NCI-H1930 (cell line): ENCODE measurements around the gene UBQLN4.
"Not testable (repeated sequence)": the region's sequence is repeated elsewhere in the genome, so short reads cannot be mapped to it uniquely, and the experiment has no call there.

Experiments used
- DNase-seq, 2 experiments: peaks; one replicate each; lab custom pipeline; 2025; lab: John Stamatoyannopoulos, UW

Gene UBQLN4

DNA sequence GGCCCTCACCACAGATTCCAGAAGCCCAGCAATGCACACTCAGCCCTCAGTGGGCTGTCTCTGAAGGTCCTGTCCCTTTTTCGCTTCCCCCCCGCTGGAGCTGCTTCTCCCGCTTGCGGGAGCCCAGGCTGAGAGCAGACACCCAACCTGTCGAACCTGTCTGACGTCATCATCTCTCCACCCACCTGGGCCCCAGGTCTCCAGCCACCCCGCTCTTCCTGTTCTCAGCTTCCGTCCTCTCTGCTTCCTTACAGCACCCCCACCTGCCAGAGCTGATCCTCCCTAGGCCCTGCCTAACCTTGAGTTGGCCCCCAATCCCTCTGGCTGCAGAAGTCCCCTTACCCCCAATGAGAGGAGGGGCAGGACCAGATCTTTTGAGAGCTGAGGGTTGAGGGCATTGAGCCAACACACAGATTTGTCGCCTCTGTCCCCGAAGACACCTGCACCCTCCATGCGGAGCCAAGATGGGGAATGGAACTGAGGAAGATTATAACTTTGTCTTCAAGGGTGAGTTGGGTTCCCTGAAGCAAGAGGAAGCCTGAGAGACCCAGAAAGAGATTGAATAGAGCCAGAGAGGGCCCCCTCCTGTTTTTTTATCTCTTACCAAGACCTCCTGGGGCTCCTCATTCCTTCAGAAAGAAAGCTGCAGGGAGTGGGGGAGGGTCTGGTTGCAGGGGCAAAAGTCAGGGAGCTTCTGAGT is 7.5 kb upstream of the UBQLN4 start, which contains the start of gene RAB25:
Gene RAB25, plus strand, starts transcription at position 224 of the 700 bp plus-strand sequence. Its CDS starts 241 bp downstream, at position 465.
- no peak for DNase-seq

DNA sequence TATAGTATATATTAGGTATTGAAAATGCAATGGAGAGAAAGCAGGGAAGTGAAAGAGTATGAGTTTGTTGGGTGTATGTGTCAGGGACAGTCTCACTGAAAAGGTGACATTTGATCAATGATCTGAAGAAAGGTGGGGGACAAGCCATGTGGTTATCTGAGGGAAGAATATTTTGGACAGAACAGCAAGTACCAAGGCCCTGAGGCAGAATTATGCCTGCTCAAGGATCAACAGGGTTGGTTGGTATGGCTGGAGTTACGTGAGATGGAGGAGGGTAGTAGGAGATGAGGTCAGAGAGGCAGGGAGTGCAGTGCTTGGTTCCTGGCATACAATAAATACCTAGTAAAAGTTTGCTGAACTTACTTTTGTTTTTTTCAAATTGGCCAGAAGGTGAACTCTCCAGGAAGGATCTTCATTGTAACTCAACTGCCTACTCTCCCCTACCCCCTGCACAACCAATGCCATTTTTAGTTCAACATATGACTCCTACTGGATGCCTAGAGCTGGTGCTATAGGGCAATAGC is 2.8 kb upstream of the UBQLN4 start:
- no peak for DNase-seq

DNA sequence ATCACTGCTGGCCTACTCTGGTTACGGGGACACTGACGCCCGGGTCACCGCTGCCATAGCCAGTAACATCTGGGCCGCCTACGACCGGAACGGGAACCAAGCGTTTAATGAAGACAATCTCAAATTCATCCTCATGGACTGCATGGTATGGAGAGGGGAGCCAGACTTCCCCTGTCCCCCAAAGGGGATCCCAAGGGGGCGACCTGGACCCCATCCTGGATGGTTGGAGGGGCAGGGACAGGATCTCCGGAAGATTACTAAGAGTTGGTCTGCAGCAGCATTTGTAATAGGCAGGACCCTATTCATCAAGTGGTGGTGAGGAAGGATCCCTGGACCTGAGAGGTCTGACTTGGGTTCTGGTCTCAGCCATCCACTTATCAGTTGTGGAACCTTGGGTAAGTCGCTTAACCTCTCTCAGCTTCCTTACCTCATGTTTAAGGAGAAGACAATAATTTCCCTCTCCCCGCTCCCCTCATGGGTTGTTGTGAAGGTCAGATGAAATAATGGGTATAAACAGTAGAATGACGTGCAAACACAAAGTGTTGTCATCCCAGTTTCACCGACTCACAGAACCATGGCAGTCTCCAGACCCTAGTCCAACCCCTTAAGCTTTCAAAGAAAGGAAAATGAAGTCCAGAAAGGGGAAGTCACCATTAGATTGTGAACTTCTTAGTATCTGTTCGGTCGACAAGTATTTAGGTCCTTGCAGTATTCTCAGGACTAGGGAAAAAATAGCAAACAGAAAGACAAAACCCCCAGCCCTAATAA is 1.9 kb upstream of the UBQLN4 start:
- no peak for DNase-seq

DNA sequence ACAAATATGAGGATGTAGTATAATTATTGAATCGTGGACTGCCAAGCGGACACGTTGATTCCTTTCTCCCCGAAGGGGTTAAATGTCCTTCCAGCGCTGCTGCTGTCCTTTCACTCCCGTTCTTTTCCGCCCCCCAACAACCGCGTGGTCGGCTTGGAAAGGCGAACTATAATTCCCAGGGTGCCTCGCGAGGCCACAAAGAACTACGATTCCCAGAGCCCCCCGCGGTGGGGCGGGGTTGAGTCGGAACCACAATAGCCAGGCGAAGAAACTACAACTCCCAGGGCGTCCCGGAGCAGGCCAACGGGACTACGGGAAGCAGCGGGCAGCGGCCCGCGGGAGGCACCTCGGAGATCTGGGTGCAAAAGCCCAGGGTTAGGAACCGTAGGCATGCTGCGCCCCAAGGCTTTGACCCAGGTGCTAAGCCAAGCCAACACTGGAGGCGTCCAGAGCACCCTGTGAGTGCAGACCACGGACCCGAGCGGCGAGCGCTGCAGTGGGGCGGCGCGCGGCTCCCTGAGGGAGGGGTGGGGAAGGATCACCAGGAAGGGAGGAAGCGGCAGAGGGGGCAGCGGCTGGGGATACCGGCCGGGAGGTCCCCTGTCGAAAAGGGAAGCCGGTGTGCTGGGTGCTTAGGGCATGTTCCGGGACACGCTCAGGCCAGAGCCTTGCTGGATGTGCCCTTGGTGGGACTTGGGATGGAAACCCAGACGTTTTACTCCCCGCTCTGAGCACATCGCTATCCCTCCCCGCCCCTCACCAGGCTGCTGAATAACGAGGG is 1.1 kb upstream of the UBQLN4 start, which contains the start of gene LAMTOR2:
Gene LAMTOR2, plus strand, starts transcription at position 283 of the 781 bp plus-strand sequence. Its CDS starts 108 bp downstream, at position 391.
- DNase-seq = peak; percentile 98 to 99

DNA sequence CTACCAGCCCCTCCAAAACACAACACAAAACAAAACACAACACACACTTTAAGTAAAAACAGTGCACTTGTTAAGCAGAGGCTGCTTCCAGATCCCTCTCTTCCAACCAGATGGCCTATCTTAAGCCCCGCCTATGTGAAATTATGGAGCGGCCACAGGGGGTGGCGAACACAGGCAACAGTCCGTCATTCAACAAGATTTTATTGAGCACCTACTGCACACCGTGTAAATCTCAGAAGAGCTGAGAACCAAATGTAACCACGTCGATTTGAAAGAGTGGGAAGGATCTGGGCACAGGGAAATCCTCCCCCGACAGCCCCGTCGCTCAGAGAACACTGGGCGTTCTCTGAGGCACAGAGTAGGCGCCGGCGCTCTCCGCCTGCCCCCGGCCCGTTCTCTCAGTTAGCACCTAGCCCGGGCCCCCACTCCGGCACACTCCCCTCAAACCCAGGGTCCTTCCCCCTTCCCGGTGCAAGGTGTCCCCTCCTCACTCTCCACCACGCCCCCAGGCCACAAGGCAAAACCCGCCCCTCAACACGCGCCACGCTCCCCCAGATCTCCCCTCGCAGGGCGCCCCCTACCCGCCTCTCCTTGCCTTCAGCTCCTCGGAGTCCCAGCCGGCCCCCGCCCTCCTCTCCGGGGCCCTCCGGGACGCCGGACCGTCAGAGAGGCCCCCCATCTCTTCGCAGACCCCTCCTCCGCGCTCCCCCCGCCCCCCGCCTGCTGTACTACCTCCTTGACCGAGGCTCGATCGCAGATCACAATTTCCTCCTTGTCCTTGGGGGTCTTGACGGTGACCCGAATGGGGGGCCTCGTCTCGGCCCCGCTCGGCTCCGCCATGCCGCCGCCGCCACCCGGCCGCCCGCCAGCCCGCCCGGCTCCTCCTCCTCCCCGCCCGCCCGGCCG is 483 bp downstream of the UBQLN4 start:
- peak; percentile 68 to 78 for DNase-seq

DNA sequence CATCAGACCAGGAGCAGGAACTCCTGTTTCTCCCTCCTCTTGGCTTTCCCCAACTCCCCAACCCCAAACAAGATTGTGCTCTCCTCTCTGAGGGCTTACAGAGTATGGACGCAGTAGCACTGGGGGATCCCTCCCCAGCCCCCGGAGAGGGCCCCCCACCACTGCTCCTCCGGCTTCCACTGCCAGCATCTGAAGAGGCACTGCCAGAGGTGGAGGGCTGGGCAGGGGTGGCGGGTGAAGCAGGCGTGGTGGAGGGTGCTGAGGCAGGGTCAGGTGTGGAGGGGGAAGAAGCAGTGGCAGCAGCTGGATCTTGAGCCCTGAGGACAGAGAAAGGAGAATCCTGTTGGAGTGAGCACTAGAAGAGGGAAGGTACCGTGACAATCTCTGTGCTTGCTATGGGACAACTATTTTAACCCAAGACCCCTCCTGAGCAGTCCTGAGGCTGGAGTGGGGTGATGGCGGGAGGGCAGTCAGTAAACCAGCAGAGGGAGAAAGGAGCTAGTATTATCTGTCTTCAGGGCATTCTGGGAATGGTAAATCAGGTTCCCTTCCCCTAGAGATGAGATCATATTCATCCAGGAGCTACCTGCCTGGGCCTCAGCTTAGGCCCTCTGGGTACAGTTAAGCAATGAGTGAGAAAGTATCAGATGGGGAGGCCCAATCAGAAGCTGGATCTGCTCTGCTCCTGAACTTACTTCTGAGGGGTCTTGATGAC is 2.4 kb downstream of the UBQLN4 start:
- no peak for DNase-seq

DNA sequence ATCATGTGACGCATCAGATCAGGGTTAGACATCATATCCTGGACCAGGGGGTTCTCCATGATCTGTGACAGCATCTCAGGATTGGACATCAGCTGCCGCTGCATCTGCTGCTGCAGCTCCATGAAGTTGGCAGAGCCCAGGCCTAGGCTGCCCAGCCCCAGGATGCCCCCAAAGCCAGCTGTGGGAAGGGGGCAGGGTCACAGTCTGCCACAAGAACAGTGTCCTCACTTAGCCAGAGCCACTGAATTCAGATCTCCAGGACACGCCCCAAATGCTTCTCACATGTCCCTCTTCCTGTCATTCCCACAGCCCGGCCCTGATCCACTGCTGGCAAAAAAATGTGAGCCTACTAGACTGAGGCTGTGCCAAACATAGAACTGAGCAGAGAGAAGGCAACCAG is 3.2 kb downstream of the UBQLN4 start:
- no peak for DNase-seq

DNA sequence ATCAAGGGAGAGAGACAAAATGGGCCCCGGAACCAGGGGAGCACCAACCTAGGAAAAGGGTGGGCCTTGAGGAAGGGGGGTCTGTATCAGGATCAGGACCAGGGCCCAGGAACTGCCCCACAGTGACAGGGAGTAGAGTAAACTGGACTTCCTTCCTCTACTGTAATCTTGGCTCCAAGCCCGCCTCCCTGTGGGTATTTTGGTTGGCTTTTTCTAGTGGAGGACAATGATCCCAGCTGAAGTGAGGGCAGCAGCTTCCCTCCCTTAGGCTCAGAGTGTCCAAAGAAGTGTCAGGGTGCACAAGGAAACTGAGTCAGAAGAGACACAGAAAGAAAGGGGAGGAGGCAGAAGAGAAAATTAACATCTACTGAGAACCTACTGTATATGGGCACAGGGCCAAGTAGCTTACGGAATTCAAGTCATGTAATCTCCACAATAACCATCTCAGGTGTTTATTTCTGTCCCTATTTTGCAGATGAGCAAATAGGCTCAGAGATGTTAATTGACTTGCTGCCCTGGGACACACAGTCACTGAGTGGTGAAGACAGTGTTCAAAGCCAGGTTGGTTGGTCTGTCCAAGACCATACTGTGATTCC is 4.8 kb downstream of the UBQLN4 start:
- DNase-seq = no peak

DNA sequence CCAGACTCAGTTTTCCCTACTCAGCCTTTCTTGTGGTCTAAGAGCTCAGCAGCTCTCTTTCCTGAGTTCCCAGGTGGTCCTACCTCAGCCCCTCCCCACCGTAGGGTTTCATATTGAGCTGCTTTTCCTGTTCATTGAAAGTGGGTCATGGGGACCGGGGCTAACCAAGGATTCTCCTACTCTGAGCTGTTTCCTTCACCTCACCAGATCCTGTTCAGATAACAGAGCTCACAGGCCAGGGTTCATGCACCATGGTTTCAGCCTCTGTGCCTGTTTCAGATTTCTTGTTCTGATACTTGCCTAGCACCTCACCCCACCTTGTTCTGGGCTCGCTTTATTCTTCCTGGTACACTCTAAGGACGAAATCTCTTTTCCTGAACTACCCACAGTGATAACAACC is 8.5 kb downstream of the UBQLN4 start:
- DNase-seq = no peak

DNA sequence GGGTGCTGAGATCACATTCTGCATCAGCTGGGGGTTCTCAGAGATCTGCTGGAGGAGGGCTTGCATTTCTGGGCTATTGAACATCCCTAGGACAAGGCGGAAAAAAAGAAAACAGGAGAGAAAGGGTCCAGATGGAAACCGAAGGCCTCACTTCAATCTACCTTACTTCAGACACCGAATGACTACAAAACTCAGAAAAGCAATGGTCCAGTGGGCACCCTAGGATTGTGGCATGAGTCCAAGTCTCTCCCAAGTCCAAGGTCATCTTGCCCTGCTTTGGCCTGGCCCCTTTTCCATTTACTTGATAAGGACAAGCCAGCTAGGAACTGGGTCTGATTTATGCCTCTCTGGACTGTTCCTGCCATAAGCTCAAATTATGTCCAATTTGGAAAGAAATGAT is 10.8 kb downstream of the UBQLN4 start:
- no peak for DNase-seq

DNA sequence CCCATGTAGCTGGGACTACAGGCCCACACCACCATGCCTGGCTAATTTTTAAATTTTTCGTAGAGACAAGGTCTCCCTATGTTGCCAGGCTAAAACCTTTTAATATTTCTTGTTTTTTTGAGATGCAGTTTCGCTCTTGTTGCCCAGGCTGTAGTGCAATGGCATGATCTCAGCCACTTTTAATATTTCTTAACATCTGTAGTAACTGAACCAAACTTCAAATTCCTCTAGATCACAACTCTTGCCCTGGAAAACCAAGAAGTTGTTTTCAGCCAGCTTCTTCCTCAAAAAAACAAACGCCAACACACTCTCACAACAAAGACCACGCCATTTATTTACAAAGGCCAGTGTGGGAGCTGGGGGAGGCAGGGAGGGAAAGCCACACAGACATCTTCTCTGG is 18.6 kb downstream of the UBQLN4 start:
- DNase-seq = not testable (repeated sequence)

DNA sequence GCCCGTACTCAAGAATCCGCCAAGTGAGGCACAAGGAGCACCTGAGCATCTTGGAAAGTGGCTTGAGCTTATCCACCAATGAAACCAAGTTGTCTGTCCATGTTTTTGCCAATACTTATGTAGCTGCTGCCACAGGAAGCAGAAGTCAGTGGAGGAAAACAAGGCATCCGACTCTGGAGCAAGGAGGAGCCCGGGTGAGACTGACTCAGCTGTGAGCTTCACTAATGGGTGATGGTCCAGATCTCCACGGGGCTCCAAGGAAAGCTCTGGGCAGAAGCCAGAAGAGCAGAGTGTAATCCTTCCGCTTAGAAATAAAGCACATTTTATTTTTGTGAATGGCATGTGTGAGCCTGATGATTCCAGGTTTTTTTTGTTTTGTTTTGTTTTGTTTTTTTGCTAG is 20.6 kb downstream of the UBQLN4 start:
- no peak for DNase-seq

DNA sequence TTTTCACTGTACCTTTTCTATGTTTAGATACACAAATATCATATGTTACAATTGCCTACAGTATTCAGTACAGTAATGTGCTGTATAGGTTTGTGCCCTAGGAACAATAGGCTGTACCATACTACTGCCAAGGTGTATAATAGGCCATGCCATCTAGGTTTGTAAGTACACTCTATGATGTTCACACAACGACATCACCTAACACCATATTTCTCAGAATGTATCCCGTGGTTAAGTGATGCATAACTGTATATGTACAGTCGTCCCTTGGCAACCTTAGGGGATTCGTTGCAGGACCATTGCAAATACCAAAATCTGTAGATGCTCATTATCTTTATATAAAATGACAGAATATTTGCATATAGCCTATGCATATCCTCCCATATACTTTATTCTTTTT is 27.0 kb downstream of the UBQLN4 start:
- DNase-seq = no peak

DNA sequence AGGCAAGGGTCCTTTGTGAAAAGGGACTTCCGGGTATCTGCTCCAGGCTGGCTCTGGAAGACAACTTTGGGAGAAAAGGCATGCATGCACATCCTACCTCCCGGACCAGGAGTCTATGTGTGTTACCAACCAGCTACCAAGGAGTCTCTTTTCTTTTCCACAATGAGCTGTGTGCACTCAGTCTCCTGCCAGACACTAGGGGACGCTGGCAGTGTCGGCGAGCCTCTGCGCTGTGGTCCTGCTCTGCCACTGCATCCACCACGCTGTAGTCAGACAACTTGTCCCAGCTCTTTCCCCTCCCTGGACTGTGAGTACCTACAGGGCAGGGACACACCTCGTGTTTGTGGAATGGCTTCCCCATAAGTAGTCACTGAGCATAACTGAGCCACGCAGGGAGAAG is 27.7 kb downstream of the UBQLN4 start:
- peak; percentile 42 to 48 for DNase-seq

DNA sequence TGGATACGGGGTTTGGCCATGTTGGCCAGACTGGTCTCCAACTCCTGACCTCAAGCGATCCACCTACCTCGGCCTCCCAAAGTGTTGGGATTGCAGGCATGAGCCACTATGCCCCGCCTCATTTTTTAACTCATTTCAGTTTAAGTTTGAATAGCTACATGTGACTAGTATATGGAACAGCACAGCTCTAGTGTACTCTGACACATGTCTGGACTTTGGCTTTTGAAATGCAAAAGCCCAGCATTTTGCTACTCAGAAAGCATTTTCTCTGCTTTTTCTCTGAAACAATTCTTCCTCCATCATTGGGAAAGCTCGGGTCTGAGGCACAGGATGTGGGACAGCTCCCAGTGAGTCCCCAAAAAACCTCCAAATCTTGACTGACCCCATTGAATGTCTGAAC is 28.8 kb downstream of the UBQLN4 start:
- no peak for DNase-seq

DNA sequence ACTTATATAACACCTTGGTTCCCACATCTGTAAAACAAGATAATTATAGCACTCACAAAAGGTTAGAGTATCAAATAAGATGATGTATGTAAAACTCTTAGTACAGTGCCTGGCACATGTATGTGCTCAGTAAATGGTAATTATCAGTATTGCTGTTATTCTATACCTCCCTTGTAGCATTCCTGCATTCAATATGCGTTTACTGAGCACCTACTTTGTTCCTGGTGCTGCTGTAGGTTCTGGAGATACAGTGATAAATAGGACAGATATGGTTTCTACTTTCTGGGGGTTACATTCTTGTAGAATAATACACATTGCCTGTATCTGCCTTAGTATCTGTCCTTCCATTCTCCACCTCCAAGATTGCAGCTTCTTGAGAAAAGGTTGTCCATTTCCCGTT is 31.6 kb downstream of the UBQLN4 start:
- no peak for DNase-seq

DNA sequence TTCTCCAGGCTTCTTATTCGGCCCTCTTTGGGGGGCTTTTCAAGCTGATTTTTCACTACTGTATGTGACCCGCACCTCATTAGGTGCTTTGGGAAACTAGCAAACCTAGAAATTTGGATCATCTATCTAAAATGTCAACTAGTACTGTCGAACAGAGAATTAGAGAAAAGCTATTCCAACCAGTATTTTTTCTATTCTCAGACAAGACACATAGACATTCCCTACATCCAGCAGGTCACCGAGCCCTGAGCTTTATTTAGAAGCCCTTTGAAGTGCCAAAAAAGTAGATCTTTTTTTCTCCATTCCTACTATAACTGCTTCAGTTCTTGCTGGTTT is 32.5 kb downstream of the UBQLN4 start:
- no peak for DNase-seq

DNA sequence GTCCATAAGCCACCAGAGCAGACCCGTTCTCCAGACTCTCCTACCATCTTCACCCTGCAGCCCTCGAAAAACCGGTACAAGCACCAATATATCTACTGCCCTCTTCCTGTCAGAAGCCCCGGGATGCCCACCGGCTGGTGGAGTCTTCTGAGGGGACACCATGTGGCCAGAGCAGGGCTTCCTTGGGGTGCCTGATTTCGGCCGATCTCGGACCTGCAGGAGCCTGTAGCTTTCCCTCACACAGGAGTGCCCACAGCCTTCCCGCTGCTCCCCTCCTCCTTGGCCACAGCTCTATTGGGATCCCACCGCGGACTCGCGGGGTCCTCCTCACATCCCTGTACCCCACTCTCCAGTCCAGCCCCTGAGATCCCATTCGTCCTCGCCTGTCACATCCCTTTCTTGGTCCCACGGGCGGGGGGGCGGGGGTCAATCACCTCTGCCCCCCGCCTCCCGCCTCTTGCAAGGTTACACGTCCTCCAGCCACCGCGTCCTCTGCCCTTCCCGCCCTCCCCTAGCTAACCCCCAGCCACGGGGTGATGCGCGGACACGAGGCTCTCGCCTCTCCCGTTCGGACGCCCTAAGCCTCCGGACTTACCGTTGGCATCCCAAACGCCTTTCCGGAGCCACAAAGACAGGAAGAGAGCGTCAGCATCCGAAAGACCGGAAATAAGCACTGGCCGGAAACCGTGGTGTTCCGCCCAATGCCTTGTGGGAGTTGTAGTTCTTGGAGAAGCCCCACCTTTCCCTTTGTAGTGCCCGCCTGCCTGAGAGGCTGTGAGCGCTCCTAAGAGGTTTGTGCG is 33.1 kb downstream of the UBQLN4 start, which contains the start of gene SSR2:
Gene SSR2, minus strand, starts transcription at position 659 of the 800 bp plus-strand sequence. CDS start 784 bp downstream, outside the sequence.
- peak; percentile 87 to 91 for DNase-seq

DNA sequence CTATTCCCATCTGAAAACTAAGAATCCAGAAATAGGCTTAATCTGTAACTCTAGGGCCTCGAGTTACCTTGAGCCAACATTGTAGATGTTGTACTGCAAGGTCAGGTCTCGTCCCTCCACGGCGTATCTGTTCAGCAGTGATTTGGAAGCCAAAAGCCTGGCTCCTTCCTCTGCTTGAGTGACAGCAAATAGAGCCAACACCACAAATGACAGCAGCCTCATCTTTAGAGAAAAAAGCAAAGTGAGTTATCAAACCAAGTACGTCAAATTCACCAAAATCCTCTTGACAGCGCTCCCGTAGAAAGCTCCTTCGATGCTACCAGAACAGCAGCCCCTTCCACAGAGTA is 33.7 kb downstream of the UBQLN4 start:
- no peak for DNase-seq
